MM.1S (cell line): Measurements from ENCODE around the gene NTSR1.

Source experiments
- EZH2 ChIP-seq: fragments of 300-600 bp; sonication (generic); optimal IDR thresholded peaks from 2 replicates; pipeline ENCODE3; 2017; ENCODE audit warnings: low read depth, mild to moderate bottlenecking, antibody characterized with exemption, low read length, mixed read lengths
- EZH2phosphoT487 ChIP-seq: fragments of 300-600 bp; sonication (generic); IDR thresholded peaks from 2 replicates; pipeline ENCODE4 v1.6.1; 2018; ENCODE audit warnings: antibody characterized with exemption, low read length
- TF ChIP-seq, protein P1 (sequence below): fragments of 300-600 bp; sonication (generic); IDR thresholded peaks from 2 replicates; pipeline ENCODE4 v1.5.1; 2016; ENCODE audit warnings: antibody characterized with exemption, low read length, mixed read lengths

DNA sequence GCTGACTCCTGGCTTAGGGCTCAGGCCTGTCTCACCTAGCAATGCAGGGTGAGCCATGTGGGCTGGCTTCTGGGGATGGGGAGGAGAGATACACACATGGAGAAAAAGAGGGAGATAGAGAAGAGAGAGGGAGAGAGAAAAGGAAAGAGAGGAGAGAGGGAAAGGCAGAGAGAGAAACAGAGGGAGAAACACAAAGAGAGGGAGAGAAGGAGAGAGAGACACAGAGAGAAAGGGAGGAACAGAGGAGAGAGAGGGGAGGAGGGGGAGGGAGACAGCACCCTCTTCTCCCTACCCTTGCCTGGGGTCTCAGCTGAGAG is 24.8 kb downstream of the NTSR1 start:
- TF ChIP-seq, protein P1, sequence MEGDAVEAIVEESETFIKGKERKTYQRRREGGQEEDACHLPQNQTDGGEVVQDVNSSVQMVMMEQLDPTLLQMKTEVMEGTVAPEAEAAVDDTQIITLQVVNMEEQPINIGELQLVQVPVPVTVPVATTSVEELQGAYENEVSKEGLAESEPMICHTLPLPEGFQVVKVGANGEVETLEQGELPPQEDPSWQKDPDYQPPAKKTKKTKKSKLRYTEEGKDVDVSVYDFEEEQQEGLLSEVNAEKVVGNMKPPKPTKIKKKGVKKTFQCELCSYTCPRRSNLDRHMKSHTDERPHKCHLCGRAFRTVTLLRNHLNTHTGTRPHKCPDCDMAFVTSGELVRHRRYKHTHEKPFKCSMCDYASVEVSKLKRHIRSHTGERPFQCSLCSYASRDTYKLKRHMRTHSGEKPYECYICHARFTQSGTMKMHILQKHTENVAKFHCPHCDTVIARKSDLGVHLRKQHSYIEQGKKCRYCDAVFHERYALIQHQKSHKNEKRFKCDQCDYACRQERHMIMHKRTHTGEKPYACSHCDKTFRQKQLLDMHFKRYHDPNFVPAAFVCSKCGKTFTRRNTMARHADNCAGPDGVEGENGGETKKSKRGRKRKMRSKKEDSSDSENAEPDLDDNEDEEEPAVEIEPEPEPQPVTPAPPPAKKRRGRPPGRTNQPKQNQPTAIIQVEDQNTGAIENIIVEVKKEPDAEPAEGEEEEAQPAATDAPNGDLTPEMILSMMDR, result no peak
- TF ChIP-seq EZH2 (peak; percentile 51), EZH2phosphoT487 (no peak)
